HepG2 (cell line): ENCODE measurements around the gene ANXA7. TPM values are rescaled to one million over a fixed set of nuclear protein-coding genes. Genes with fewer than 3 reads are reported as not detected.
A peak's percentile ranks its signal among the peaks of the same experiment; 100 is the strongest.

Experiments
- AGO2 ChIP-seq: fragments of 200-400 bp; formaldehyde crosslinking; optimal IDR thresholded peaks from 2 replicates; pipeline ENCODE3; 2017; ENCODE audit warnings: mild to moderate bottlenecking, low read depth, low read length, moderate library complexity
- ARID2 ChIP-seq: sonication (generic); formaldehyde crosslinking; IDR thresholded peaks from 2 replicates; pipeline ENCODE4 v1.8.1; 2022; ENCODE audit warnings: mild to moderate bottlenecking, missing genetic modification reagents, borderline replicate concordance
- CBX1 ChIP-seq: IDR thresholded peaks from one replicate; pipeline ENCODE4 v1.6.1; 2016; ENCODE audit warnings: antibody characterized with exemption, low read depth
- GLMP ChIP-seq: sonication (generic); formaldehyde crosslinking; IDR thresholded peaks from 2 replicates; pipeline ENCODE4 v1.9.0; 2021; ENCODE audit warnings: missing genetic modification reagents, mild to moderate bottlenecking, borderline replicate concordance
- GMEB2 ChIP-seq: IDR thresholded peaks from 2 replicates; pipeline ENCODE4 v1.6.1; 2016; ENCODE audit warnings: missing biosample characterization, missing genetic modification reagents, low read depth
- HHEX ChIP-seq: IDR thresholded peaks from 2 replicates; pipeline ENCODE4 v1.6.1; 2016; ENCODE audit warnings: control low read depth
- HIC2 ChIP-seq: sonication (generic); formaldehyde crosslinking; IDR thresholded peaks from 2 replicates; pipeline ENCODE4 v1.9.0; 2022; ENCODE audit warnings: low read depth, missing genetic modification reagents
- JARID2 ChIP-seq: sonication (generic); formaldehyde crosslinking; IDR thresholded peaks from 2 replicates; pipeline ENCODE4 v1.8.1; 2023; ENCODE audit warnings: missing genetic modification reagents, inconsistent platforms; ENCODE audit not compliant: insufficient replicate concordance
- KDM5A ChIP-seq: fragments of 200-600 bp; sonication (generic); IDR thresholded peaks from 2 replicates; pipeline ENCODE4 v1.7.0; 2018; ENCODE audit warnings: antibody characterized with exemption, mild to moderate bottlenecking, low read length, borderline replicate concordance
- KLF16 ChIP-seq, 2 experiments: sonication (generic) in 1 of 2; formaldehyde crosslinking in 1 of 2; IDR thresholded peaks; 2 replicates each; pipeline versions ENCODE4 v1.6.1 to v1.8.0; 2016 to 2023; ENCODE audit warnings: missing genetic modification reagents in 2 of 2, missing compliant biosample characterization in 1 of 2
- MLLT10 ChIP-seq: sonication (generic); formaldehyde crosslinking; IDR thresholded peaks from 2 replicates; pipeline ENCODE4 v1.4.0; 2020; ENCODE audit warnings: missing genetic modification reagents
- MYPOP ChIP-seq: sonication (generic); formaldehyde crosslinking; IDR thresholded peaks from 2 replicates; pipeline ENCODE4 v1.8.1; 2023; ENCODE audit warnings: mild to moderate bottlenecking, moderate library complexity, missing genetic modification reagents
- PTBP1 ChIP-seq: fragments of 200-400 bp; formaldehyde crosslinking; IDR thresholded peaks from 2 replicates; pipeline ENCODE4 v1.6.1; 2018; ENCODE audit warnings: low read length, low read depth; ENCODE audit not compliant: poor library complexity, severe bottlenecking
- THAP9 ChIP-seq: sonication (generic); formaldehyde crosslinking; IDR thresholded peaks from 2 replicates; pipeline ENCODE4; 2020; ENCODE audit warnings: missing genetic modification reagents, mild to moderate bottlenecking, borderline replicate concordance
- ZEB1 ChIP-seq: IDR thresholded peaks from 2 replicates; pipeline ENCODE4 v1.6.1; 2012; ENCODE audit warnings: mild to moderate bottlenecking, low read depth, inconsistent platforms; ENCODE audit not compliant: insufficient replicate concordance
- ZNF12 ChIP-seq: sonication (generic); formaldehyde crosslinking; IDR thresholded peaks from 2 replicates; pipeline ENCODE4 v1.5.0; 2020; ENCODE audit warnings: missing genetic modification reagents
- ZNF556 ChIP-seq: sonication (generic); formaldehyde crosslinking; IDR thresholded peaks from 2 replicates; pipeline ENCODE4 v1.4.0; 2020; ENCODE audit warnings: mild to moderate bottlenecking, missing genetic modification reagents, borderline replicate concordance
- ZNF784 ChIP-seq: sonication (generic); formaldehyde crosslinking; IDR thresholded peaks from 2 replicates; pipeline ENCODE4 v1.5.1; 2020; ENCODE audit warnings: missing genetic modification reagents, mild to moderate bottlenecking, borderline replicate concordance
- ZZZ3 ChIP-seq: sonication (generic); formaldehyde crosslinking; IDR thresholded peaks from 2 replicates; pipeline ENCODE4 v1.4.0; 2020; ENCODE audit warnings: missing genetic modification reagents, mild to moderate bottlenecking, borderline replicate concordance
- polyA plus RNA-seq, 8 experiments: library from polyadenylated mRNA; depleted of rRNA in 3 of 8; stranded (reverse) in 7 of 8; unstranded in 1 of 8; fragments of >200 nt; fragmentation: Illumina TruSeq in 4 of 8; extraction: Trizol in 4 of 8; gene quantifications; 2 replicates each; pipeline versions ENCODE4 v1.2.1 to v1.2.3, GENCODE V29; 2011 to 2016; ENCODE audit warnings: low read depth in 4 of 8, missing spikeins in 1 of 8, mixed read lengths in 1 of 8; ENCODE audit not compliant: insufficient read depth in 1 of 8
- total RNA-seq, 5 experiments: library from RNA; depleted of rRNA; stranded (reverse); fragments of >200 nt; fragmentation: Illumina TruSeq; extraction: Trizol; gene quantifications; 2 replicates each; pipeline ENCODE4 v1.2.3, GENCODE V29; 2016; ENCODE audit warnings: low read depth in 1 of 5

Gene ANXA7
- total and polyA plus RNA-seq, 2 of the 13 experiments (the other 11 are each of a cell fraction or from before 2014, with no cell fraction given): 54.8 to 89.0 TPM

- TF ChIP-seq THAP9 (peak; percentile 94; the same call in 1 of the 2 replicates), MYPOP (peak; percentile 90), HHEX (CRISPR knock-in tag) (no peak), GMEB2 (CRISPR knock-in tag) (no peak), KLF16 (CRISPR knock-in tag; IDR thresholded peaks at IDR 0.05) (peak; percentile 64 to 92; a peak in 2 of 4 replicates), CBX1 (peak; percentile 70), KDM5A (peak; percentile 56; the same call in 1 of the 2 replicates), ZZZ3 (CRISPR knock-in tag) (peak; percentile 91), AGO2 (peak; percentile 88), HIC2 (CRISPR knock-in tag) (peak; percentile 17; the same call in 1 of the 2 replicates), ZNF12 (CRISPR knock-in tag) (peak; percentile 64), ZNF784 (CRISPR knock-in tag) (peak; percentile 79; the same call in 1 of the 2 replicates), PTBP1 (no peak), JARID2 (CRISPR knock-in tag) (no peak), MLLT10 (CRISPR knock-in tag) (no peak), ZNF556 (CRISPR knock-in tag) (peak; percentile 79; the same call in 1 of the 2 replicates), GLMP (no peak), ARID2 (CRISPR knock-in tag) (peak; percentile 53; the same call in 1 of the 2 replicates), ZEB1 (peak; percentile 10)
Observed at GRCh38 chr10:73413528-73414229, at the start of gene ANXA7 (continued).
